Tibial artery (tissue), 4 donors: ENCODE data around the gene ZFAND3.

Experiments used
- DNase-seq, 2 donors: peaks; one replicate each; pipeline ENCODE4 v3.0.0-alpha.2; 2019
- H3K27ac ChIP-seq, 2 donors: fragments of 200-600 bp; sonication (generic) in 1 of 2; 1 replicate in 1 of 2; 2 replicates in 1 of 2; pipeline ENCODE4 v1.5.1; 2018 to 2019; ENCODE audit warnings: mild to moderate bottlenecking in 1 of 2
- H3K27me3 ChIP-seq, 2 donors: fragments of 200-600 bp; sonication (generic) in 1 of 2; one replicate each; pipeline versions ENCODE4 v1.5.1 to v1.6.0; 2016 to 2019
- H3K36me3 ChIP-seq, 3 donors: fragments of 200-600 bp; sonication (generic) in 2 of 3; one replicate each; pipeline ENCODE4 v1.5.1; 2016 to 2019; ENCODE audit warnings: mild to moderate bottlenecking in 2 of 3
- H3K4me1 ChIP-seq, 4 donors: fragments of 200-600 bp; sonication (generic) in 2 of 4; 1 replicate in 3 of 4; 2 replicates in 1 of 4; pipeline ENCODE4 v1.5.1; 2016 to 2019
- H3K4me3 ChIP-seq, 2 donors: fragments of 200-600 bp; sonication (generic) in 1 of 2; 1 replicate in 1 of 2; 2 replicates in 1 of 2; pipeline ENCODE4 v1.5.1; 2018 to 2019; ENCODE audit warnings: mild to moderate bottlenecking in 2 of 2
- H3K9me3 ChIP-seq, 3 donors: fragments of 200-600 bp; sonication (generic) in 1 of 3; one replicate each; pipeline ENCODE4 v1.5.1; 2016 to 2019
- intact Hi-C: fragments of 100-400 bp; cut with DNase I; formaldehyde crosslinking; loops from one replicate; pipeline ENCODE4 v1.15.0; 2023; ENCODE audit warnings: low total_unique reads
- TF ChIP-seq, protein P1 (sequence below), 2 experiments: fragments of 200-600 bp in 1 of 2; fragments of 450-650 bp in 1 of 2; IDR thresholded peaks; one replicate each; pipeline ENCODE4 v1.5.1; 2017 to 2019; ENCODE audit warnings: antibody characterized with exemption in 2 of 2, mild to moderate bottlenecking in 1 of 2, moderate library complexity in 1 of 2

The ZFAND3 gene

DNA sequence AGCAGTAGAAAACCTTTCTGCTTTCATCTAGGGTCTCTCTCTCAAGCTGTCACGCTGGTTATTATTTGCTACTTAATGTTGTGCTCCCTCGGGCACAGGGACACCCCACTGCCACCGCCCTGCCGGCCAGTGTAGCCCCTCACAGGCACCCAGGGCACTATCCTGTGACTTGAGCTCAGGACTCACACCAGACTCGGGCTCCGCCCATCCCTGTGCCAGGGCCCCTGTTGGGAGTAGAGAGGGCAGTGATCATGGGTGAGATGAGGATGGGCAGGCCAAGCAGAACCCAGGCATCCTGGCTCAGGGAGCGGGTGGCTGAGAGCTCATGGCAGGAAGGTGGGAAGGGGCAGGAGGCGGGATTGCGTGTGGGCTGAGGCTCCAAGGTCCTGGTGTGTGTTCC is 371.9 kb downstream of the ZFAND3 start:
- no peaks in the 10 kb centered on the region for H3K4me1 ChIP-seq
- intact Hi-C loops = no loop called here
- H3K9me3 ChIP-seq = no peaks in the 10 kb centered on the region

DNA sequence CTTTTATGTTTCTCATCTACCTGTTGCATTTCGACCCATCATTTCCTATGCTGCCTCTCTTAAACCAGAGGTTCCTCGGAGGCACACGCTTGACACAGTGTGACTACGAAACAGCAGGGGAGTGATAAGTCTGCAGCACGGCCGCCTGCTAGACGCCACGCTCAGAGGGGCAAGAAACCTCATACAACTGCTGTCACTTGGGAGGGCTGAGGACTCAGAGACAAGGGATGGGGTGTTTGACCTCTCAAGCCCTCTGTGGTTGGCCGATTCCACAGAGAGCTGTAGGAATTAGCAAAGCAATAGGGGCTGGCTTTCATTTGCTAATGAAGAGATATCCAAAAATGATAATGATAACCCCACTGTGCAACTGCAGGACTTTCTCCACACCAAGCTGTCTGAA is 372.5 kb downstream of the ZFAND3 start:
- Histone ChIP-seq H3K36me3 (no peaks in the 10 kb centered on the region), H3K4me1 (no peaks in the 10 kb centered on the region), H3K27ac (no peak overlapping the region), H3K9me3 (no peaks in the 10 kb centered on the region), H3K4me3 (no peak overlapping the region), H3K27me3 (no peaks in the 10 kb centered on the region)
- DNase-seq = no peak
- intact Hi-C loops = no loop called here
- TF ChIP-seq, protein P1, sequence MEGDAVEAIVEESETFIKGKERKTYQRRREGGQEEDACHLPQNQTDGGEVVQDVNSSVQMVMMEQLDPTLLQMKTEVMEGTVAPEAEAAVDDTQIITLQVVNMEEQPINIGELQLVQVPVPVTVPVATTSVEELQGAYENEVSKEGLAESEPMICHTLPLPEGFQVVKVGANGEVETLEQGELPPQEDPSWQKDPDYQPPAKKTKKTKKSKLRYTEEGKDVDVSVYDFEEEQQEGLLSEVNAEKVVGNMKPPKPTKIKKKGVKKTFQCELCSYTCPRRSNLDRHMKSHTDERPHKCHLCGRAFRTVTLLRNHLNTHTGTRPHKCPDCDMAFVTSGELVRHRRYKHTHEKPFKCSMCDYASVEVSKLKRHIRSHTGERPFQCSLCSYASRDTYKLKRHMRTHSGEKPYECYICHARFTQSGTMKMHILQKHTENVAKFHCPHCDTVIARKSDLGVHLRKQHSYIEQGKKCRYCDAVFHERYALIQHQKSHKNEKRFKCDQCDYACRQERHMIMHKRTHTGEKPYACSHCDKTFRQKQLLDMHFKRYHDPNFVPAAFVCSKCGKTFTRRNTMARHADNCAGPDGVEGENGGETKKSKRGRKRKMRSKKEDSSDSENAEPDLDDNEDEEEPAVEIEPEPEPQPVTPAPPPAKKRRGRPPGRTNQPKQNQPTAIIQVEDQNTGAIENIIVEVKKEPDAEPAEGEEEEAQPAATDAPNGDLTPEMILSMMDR (IDR thresholded peaks at IDR 0.05) = no peak

More for the DNA sequence above, 371.9 kb downstream of the ZFAND3 start:
- Histone ChIP-seq H3K27me3 (no peaks in the 10 kb centered on the region), H3K36me3 (no peaks in the 10 kb centered on the region), H3K27ac (no peak overlapping the region), H3K4me3 (no peak overlapping the region)
- DNase-seq = no peak
- TF ChIP-seq, protein P1 (IDR thresholded peaks at IDR 0.05) = no peak

DNA sequence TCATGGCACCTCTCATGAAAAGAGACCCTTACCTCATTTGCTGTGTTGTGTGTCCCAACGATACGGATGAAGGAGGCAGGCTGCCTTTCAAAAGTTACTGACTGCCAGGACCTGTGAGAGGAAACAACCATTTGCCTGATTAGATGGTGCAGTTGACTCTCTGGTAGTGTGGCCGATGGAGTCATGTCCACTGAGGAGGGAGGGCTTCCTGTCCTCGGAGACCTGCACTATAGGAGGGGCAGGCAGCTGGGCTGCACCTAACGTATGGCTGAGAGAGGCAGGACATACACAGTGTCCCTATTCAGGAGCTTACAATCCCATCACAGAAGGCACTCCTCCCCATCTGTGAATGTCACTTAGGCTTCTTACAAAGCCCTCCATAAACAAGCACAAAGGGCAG is 373.0 kb downstream of the ZFAND3 start:
- intact Hi-C loops = no loop called here
- Histone ChIP-seq H3K4me1 (no peaks in the 10 kb centered on the region), H3K36me3 (no peaks in the 10 kb centered on the region), H3K4me3 (no peak overlapping the region), H3K27ac (no peak overlapping the region), H3K27me3 (no peaks in the 10 kb centered on the region), H3K9me3 (no peaks in the 10 kb centered on the region)
- TF ChIP-seq, protein P1 (IDR thresholded peaks at IDR 0.05) = no peak
- no peak for DNase-seq

DNA sequence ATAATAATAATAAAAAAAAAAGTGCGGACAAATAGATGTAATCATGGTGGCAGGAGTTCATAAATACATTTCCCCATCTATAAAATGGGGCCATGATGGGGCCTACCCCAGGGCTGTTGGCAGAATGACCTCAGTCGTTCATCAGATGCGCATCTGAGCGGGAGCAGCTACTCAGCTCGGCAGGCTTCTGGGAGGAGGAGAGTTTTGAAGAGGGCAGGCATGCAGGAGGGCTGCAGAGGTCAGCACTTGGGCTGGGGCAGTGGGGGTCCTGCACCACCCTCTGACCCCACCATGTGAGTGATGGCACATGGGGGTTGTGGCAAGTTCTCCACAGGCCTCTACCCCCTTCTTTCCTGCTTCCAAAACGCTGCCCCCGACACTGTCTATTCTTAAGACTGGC is 373.5 kb downstream of the ZFAND3 start:
- no peak overlapping the region for H3K27ac ChIP-seq
- intact Hi-C loops = no loop called here

DNA sequence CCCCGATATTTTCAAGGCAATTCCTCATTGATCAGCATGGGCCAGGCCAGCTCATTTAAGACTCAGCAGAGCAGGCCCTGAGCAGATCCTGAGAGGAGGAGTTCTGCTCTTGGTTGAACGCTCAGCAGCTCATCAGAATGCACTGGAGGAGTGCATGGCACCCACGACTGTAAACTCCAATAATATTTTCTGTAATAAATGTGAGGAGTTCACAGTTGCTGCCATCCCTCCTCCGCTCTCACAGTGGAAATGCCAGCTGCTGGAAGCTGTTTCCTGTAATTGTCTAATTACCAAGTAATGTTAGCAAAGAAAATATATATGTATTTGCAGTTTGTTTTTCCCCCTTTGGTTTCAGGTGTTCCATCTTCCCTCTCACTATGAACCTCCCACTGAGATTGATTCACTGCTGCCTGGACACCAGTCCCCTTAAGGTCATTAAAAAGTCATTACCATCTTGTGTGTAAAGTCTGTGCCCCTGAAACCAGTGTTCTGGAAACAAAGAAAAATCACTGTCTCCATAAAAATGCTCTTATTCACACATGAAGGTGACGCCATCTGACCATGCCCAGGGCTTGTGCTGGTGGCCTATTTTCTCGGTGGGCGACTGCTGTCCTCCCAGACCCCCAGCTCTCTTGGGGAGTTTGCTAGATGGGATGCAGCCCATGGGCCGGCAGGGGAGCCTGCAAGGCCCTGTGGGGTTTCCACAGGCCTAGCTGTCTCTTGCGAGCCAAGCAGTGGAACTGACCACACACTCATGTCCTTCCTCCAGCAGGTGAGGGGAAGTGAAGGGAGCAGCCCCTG is 374.2 kb downstream of the ZFAND3 start:
- H3K27ac ChIP-seq = no peak overlapping the region
- H3K9me3 ChIP-seq = no peaks in the 10 kb centered on the region
- TF ChIP-seq, protein P1 (IDR thresholded peaks at IDR 0.05) = no peak
- DNase-seq = no peak
- H3K36me3 ChIP-seq = no peaks in the 10 kb centered on the region
- H3K4me1 ChIP-seq = no peaks in the 10 kb centered on the region
- no peaks in the 10 kb centered on the region for H3K27me3 ChIP-seq
- no peak overlapping the region for H3K4me3 ChIP-seq
- intact Hi-C loops = no loop called here

More for the DNA sequence above, 373.5 kb downstream of the ZFAND3 start:
- Histone ChIP-seq H3K36me3 (no peaks in the 10 kb centered on the region), H3K27me3 (no peaks in the 10 kb centered on the region), H3K9me3 (no peaks in the 10 kb centered on the region), H3K4me3 (no peak overlapping the region), H3K4me1 (no peaks in the 10 kb centered on the region)
- no peak for DNase-seq
- TF ChIP-seq, protein P1 (IDR thresholded peaks at IDR 0.05) = no peak

DNA sequence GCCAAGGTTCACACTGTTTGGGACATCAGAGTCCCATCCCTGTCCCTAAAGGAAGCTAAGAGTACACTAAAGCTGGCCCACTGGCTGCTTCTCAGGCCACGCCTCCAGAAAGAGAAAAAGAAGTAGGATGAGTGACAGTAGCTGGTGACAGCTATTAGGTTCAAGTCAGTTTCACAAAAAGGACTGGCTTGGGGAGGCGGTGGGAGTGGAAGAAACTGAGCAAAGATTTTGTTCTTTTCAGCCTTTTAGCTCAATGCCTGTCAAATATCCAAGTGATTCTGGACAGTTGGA is 374.7 kb downstream of the ZFAND3 start:
- H3K9me3 ChIP-seq = no peaks in the 10 kb centered on the region
- no peaks in the 10 kb centered on the region for H3K36me3 ChIP-seq
- H3K4me1 ChIP-seq = no peaks in the 10 kb centered on the region
- TF ChIP-seq, protein P1 (IDR thresholded peaks at IDR 0.05) = no peak
- H3K4me3 ChIP-seq = no peak overlapping the region
- H3K27ac ChIP-seq = no peak overlapping the region
- intact Hi-C loops = no loop called here
- DNase-seq = no peak
- no peaks in the 10 kb centered on the region for H3K27me3 ChIP-seq
